Measurements from ENCODE around the gene RIMS1.

RIMS1 gene

DNA sequence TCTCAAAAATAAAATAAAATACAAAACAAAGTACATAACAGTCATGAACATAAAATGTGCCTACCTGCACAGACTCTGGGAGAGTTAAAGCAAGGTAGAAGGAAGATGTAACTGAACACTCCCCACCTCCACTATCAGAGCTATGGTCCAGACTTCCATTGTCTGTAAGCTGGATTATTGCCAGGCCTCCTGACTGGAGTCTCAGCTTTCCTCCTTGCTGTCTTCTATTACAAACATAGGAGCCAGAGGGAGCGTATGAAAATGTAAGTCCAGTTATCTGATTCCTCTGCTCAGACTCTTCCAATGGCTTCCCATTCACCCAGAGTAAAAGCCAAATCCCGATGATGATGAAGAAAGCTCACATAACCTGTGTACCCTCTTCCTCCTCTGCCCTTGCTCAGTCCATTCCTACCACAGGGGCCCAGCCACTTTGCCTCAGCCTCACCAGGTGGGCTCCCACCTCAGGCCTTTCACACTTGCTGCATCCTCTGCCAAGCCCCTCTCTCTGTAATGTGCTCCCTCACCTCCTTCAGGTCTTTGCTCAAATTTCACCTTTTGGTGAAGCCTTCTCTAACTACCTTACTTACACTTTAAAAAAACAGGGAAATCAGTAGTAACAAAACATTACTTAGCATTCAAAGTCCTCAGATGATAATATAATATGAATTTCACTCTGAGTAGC, 194.1 kb downstream of the RIMS1 start:
- H3K4me3 ChIP-seq (ENCODE audit: low read depth, low read length), result no peak overlapping the region
- no peak for DNase-seq (ENCODE audit: low read depth)

DNA sequence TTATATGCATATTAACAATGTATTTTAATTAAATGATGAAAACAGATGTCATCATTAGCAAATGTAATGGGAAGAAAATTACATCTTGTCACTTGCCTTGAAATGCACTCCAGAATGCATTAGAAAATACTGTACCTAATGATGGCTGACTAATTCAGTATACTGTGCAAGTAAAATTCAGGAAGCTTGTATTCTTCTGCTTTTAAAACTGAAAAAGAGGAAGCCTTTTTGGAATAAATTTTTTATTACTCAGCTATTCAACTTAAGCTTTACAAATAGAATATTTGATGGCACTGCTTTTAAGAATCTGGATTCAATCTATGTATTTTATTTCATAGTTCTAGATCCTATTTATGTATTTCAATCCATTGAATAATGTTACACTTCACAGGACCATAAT, 195.5 kb downstream of the RIMS1 start:
- no peak for DNase-seq (ENCODE audit: low read depth)
- no peak overlapping the region for H3K4me3 ChIP-seq (ENCODE audit: low read depth, low read length)

DNA sequence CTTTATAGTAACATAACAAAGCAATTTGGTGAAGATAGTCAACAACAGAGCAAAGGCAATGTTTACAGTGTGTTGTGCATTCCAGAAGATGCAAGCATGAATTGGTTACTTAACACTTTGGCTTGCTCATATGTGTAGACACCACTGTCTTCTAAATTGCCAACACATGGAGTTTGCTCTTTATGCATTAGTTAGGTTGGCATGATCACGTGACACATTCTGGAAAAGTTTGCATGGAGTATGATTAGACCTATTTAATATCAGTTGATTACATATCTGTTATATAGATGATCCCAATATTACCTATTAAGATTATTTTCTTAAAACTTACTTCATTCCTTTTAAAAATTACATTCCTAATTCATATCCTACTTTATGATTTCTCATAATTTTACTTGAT, 197.6 kb downstream of the RIMS1 start:
- DNase-seq (ENCODE audit: low read depth), result no peak
- no peak overlapping the region for H3K4me3 ChIP-seq (ENCODE audit: low read depth, low read length)

DNA sequence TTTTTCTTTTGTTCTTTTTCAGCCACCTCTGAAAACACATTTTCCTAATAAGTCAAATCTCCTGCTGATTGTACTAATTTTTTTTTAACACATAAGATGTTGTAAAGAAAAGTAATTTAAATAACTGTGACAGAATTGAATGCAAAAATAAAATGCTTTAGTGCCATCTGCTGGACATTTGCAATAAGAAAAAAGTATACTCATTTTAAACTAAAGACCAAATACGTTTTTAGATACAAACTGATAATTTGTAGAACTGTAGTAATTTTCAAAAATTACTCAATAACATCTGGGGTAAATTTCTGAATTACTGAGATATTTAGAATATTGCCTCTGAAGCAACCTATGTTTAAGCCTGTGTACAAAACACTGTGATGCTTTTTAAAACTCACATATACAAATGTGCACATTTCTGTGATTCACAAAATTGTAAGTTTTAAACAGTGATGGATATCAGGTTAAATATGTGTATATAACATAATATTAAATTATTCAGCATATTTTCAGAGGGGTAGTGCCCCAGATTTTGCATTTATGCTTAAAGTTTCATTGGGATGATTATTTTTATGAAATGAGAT, 198.7 kb downstream of the RIMS1 start:
- DNase-seq (ENCODE audit: low read depth), result no peak
- H3K4me3 ChIP-seq (ENCODE audit: low read depth, low read length), result no peak overlapping the region

DNA sequence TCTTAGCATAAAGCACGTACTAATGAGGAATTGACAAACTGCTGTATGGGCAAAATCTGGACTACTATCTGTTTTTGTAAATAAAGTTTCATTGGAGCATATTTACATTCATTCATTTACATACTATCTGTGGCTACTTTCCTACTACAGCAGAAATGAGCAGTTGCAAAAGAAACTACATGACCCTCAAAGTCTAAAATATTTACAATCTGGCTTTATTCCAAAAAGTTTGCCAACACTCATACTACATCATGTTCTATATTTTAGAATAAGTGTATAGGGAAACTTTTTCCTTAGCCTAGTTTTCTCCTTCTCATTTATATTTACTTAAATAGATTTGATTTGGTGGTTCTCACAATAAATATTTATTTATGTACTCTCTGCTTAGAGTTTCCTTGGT, 208.2 kb downstream of the RIMS1 start:
- H3K4me3 ChIP-seq (ENCODE audit: low read depth, low read length), result no peak overlapping the region
- DNase-seq (ENCODE audit: low read depth), result no peak

DNA sequence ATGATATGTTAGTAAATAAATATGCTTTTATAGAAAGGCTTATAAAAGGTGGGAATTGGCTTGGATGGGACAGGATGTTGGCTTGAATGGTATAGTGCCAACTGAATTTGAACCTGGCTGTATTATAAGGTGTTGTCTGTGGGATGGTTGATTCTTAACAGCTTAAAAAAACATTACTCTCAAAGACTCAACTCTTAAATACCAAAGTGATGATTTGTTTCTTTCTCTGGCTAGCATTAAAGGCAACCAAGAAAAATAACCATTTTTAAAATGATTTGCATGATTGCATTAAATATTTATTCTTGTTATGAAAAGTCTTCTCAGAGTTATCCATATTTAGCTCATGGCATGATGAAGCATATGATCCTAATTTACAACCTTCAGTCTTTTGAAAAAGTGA, 216.2 kb downstream of the RIMS1 start:
- H3K4me3 ChIP-seq (ENCODE audit: low read depth, low read length), result no peak overlapping the region
- no peak for DNase-seq (ENCODE audit: low read depth)

DNA sequence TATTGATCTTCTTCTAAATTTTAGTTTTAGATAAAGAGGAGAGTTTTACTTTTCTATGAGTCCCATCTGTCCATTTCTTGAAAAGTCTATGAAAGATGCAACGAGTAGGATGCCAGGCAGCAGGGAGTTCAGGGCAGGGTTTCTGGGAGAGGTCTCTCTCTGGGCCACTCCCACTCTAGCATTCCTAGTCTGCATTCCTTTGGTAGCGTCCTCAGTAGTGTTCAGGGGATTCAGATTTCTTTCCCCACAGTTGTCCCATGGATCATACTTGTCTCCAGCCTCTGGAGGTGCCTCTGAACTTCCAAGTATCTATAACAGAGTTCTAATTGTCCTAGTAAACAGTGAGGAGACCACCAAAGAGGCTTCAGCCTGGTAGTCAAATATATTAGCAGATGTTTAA, 225.3 kb downstream of the RIMS1 start:
- no peak overlapping the region for H3K4me3 ChIP-seq (ENCODE audit: low read depth, low read length)
- DNase-seq (ENCODE audit: low read depth), result no peak

DNA sequence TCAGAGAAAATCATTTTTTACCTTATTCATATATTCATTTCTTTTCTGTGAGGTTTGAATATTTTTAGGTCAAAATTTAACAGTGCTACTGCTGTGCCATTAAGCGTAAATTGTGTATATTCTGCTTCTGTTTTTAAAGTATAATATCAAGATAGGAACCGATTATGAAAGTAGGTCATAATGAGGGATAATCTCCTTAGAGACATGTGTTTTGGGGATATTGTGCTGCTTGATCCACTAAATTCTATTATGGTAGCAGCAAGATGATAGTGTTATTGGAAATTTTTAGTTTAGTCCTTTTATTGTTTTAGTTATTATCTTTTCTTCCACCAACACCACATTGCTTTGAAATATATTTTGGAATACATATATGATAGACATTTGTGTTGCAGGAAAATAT, 244.0 kb downstream of the RIMS1 start:
- no peak overlapping the region for H3K4me3 ChIP-seq (ENCODE audit: low read depth, low read length)
- DNase-seq (ENCODE audit: low read depth), result no peak

DNA sequence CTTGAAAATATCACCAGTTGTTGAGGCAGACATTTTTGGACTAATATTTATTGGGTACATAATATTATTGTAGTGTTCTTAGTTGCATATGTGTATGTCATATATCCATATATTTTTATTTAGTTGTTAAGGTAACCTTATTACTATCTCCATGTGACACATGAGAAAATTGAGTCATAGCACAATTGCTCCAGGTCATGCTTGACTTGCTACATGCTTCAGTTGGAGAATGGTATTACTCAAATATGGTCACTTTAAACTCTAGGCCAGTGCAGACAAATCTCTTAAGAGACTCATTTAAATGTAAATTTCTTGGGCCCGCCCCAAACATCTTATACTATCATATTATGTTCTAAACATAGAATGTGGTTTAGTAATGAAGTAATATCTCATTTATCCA, 246.1 kb downstream of the RIMS1 start:
- DNase-seq (ENCODE audit: low read depth), result no peak
- no peak overlapping the region for H3K4me3 ChIP-seq (ENCODE audit: low read depth, low read length)

DNA sequence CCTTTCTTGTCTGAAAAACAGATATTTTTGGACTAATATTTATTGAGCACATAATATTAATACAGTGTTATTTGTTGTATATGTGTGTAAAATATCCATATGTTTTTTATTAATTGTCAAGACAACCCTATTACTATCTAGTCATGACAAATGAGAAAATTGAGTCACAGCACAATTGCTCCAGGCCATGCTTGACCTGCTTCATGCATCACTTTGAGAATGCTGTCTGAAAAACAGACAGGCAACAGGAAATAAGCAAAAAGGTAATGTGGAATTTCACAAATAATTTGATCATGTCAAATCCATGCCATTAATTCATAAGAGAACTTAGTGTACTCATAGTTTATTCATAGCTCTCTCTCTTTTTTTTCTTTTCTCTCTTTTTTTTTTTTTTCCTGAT, 246.5 kb downstream of the RIMS1 start:
- DNase-seq (ENCODE audit: low read depth), result no peak
- no peak overlapping the region for H3K4me3 ChIP-seq (ENCODE audit: low read depth, low read length)

DNA sequence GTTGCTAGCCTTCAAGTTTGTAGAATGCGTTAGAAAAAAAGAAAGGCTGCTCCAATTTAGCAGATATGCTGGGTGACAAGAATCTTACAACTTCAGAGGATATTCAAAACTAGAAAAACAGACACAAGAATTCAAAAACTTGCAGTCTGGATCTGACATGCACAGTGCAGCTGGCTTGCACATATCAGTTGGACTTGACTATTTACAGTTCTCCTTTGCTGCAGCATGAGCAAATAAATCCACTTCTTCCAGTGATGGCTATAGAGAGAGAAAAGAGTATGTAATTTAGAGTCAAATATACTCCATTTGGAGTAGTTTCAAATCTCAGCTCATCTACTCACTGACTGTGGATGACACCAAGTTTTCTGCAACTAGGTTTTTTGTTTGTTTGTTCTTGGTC, 247.0 kb downstream of the RIMS1 start:
- no peak overlapping the region for H3K4me3 ChIP-seq (ENCODE audit: low read depth, low read length)
- DNase-seq (ENCODE audit: low read depth), result no peak

DNA sequence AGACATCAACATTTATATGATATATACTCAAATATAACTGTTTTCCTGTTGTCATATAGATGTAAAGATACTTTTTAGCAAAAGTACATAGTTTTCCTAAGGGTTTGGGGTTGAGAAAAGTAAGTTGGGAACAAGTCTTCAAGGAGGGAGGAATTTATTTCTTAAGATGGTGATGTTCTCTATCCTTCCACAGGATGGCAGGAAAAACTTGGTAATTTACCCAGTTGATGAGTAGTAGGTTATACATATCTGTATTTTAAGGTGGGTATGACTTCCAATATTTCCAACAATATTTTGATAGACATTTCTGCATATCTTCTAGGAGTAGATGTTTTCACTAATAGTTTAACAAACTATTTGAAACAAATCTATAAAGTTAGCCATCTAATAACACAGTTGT, 254.4 kb downstream of the RIMS1 start:
- no peak for DNase-seq (ENCODE audit: low read depth)
- H3K4me3 ChIP-seq (ENCODE audit: low read depth, low read length), result no peak overlapping the region

DNA sequence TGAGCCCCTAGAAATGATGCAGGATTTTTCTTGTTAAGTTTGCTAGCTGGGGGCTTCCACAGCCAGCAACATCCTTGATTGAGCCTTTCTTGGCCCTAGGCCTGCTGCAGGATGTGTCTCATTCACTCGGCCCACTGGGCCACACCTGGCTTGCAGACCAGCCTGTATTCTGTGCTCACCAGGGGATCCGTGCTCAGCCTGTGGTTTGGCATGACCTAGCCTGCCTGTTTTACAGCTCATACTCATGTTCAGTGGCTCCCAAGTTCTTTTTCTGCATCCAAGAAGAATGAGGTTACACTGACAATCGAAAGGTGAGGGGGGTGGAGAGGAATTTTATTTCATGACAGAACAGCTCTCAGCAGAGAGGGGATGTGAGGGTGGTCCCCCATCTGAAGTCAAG, 263.4 kb downstream of the RIMS1 start:
- no peak overlapping the region for H3K4me3 ChIP-seq (ENCODE audit: low read depth, low read length)
- no peak for DNase-seq (ENCODE audit: low read depth)

DNA sequence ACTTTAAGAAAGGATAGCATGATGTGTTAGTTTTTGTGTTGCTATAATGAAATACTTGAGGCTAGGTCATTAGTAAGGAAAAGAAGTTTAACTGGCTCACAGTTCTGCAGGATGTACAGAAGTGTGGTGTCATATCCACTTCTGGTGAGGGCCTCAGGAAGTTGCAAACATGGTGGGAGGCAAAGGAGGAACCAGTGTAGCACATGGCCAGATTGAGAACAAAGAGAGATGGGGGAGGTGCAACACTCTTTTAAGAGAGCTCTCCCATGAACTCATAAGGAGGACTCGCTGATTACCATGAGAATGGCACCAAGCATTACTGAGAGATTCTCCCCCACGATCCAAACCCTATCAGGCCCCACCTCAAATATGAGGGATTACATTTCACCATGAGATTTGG, 265.4 kb downstream of the RIMS1 start:
- no peak for DNase-seq (ENCODE audit: low read depth)
- H3K4me3 ChIP-seq (ENCODE audit: low read depth, low read length), result no peak overlapping the region

DNA sequence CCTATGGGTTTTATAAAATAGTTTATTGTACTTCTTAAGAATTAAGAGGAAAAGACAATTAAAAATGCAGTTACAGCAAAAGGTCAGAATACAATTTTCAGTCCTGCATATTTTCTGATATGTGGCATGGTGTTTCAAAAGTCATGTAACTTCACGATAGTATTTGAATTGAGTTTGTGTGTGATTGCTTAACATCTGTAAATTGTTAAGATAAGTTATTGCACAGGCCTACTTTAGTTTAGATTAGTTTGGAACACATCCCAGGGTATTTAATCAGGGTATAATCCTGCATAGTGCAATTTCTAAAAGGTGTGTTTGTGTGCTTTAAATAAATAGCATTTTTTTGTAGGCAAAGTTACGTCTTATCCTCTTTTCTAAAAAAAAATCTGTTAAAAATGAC, 289.6 kb downstream of the RIMS1 start:
- no peak overlapping the region for H3K4me3 ChIP-seq (ENCODE audit: low read depth, low read length)
- DNase-seq (ENCODE audit: low read depth), result no peak

DNA sequence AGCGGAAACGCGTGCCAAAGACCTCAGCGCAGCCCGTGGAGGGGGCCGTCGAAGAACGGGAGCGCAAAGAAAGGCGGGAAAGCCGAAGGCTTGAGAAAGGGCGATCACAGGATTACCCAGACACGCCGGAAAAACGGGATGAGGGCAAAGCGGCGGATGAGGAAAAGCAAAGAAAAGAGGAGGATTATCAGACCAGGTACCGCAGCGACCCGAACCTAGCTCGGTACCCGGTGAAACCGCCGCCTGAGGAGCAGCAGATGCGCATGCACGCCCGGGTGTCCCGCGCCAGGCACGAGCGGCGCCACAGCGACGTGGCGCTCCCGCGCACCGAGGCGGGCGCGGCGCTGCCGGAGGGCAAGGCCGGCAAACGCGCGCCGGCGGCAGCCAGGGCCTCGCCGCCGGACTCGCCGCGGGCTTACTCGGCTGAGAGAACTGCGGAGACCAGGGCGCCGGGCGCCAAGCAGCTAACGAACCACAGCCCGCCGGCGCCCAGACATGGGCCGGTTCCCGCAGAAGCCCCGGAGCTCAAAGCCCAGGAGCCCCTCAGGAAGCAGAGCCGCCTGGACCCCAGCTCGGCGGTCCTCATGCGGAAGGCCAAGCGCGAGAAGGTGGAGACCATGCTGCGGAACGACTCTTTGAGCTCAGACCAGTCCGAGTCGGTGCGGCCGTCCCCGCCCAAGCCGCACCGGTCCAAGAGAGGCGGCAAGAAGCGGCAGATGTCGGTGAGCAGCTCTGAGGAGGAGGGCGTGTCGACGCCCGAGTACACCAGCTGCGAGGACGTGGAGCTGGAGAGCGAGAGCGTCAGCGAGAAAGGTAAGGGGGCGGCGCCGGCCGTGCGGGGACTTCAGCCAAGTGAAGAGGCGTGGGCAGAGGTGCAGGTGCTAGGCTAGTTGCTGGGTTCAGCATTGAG, 296.2 kb downstream of the RIMS1 start:
- peak overlapping the region; percentile 56 for H3K4me3 ChIP-seq (ENCODE audit: low read depth, low read length)
- no peak for DNase-seq (ENCODE audit: low read depth)

DNA sequence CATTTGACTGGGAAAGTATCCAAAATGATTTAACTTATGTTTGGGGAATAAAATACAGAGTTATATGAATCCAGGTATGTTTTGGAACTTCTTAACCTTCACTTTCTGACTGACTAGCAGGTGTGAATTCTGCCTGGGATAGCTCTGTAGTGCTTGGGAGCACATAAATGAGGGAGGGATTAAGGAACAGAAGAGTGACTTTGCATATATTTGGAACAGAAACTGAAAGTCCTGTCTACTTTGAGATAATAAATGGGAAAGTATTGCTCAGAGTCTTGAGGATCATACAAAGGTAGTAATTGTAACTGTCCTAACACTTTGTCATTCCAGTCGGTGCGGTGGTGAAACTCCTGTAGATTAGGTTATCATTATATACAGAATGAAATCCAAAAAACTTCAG, 317.6 kb downstream of the RIMS1 start:
- no peak for DNase-seq (ENCODE audit: low read depth)
- no peak overlapping the region for H3K4me3 ChIP-seq (ENCODE audit: low read depth, low read length)

DNA sequence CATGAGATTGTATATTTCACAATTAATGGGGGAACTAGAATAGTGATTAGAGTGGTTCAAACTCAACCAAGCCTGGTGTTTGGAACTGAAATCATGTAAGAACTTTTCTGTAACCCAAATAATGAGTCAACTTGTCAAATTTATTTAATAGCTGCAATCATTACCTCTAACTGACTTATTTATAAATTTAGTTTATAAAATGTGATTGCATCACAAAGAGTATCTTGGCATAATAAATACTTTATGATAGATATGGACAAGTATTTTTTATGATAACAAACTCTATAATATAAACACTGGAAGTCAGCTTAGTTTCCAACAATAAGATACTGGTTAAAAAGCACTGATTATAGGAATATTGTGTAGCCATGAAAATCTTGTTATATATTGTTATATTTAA, 319.1 kb downstream of the RIMS1 start:
- DNase-seq (ENCODE audit: low read depth), result no peak

DNA sequence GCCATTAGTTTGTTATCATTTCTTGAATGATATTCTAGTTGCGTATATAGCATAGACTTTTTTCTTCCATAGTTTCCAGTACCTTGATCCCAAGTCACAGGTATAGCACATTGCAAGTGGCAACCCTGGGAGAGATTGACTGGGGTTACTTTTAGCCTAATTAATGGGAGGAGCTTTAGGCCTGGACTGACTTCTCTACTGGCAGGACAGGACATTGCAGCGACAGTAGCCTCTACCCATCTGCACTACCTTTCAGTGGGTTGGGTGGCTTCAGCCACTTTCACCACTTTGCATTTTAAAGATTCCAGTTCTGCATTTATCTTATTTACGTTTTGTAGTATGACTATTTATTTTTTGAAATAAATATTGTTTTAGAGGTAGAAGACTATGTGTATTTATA, 320.3 kb downstream of the RIMS1 start:
- no peak overlapping the region for H3K4me3 ChIP-seq (ENCODE audit: low read depth, low read length)
- DNase-seq (ENCODE audit: low read depth), result no peak

More for the DNA sequence above, 319.1 kb downstream of the RIMS1 start:
- H3K4me3 ChIP-seq (ENCODE audit: low read depth, low read length), result no peak overlapping the region

DNA sequence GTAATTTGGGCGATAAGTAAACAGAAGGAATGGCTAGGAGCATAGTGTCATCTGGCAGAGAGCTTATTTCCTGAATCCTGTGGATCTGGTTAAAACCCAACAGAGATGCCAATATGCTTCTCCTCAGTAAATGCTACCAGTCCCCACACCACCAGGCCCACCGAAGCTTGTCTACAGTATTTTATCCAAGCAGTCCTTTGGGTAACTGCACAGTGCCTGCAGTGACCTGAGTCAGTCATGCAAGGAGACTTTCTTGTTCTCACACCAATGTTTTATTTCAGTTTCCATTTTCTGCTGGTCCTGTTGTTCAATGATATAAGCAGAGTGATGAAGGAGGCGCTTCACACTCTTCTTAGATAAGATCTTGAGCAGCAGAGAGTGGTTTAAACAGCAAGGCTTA, 326.3 kb downstream of the RIMS1 start:
- no peak overlapping the region for H3K4me3 ChIP-seq (ENCODE audit: low read depth, low read length)
- DNase-seq (ENCODE audit: low read depth), result no peak

DNA sequence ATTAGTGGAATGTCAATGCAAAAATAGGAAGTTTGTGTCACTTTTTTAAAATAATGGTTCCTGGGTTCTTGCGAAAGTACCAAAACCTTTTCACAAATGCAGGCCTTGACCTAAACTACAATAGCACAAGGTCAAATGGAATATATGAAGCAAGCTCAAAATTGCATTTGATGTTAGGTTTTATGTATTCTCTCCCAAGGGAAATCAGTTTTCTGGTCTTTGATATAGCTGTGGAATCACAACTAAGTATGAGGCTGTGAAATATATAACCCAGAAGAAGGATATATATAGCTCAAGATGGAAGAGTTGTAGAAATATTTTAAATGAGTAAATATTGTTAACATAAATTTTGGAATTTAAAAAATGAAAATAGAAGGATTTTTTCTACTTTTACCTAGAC, 327.3 kb downstream of the RIMS1 start:
- H3K4me3 ChIP-seq (ENCODE audit: low read depth, low read length), result no peak overlapping the region
- DNase-seq (ENCODE audit: low read depth), result no peak
